ENCODE data around the gene PLEKHH3. TPM values are rescaled to one million over a fixed set of nuclear protein-coding genes. Genes with fewer than 3 reads are reported as not detected.

PLEKHH3 gene
- total and polyA plus RNA-seq, 4 donors = 4.2 to 10.3 (median 7.9) TPM

DNA sequence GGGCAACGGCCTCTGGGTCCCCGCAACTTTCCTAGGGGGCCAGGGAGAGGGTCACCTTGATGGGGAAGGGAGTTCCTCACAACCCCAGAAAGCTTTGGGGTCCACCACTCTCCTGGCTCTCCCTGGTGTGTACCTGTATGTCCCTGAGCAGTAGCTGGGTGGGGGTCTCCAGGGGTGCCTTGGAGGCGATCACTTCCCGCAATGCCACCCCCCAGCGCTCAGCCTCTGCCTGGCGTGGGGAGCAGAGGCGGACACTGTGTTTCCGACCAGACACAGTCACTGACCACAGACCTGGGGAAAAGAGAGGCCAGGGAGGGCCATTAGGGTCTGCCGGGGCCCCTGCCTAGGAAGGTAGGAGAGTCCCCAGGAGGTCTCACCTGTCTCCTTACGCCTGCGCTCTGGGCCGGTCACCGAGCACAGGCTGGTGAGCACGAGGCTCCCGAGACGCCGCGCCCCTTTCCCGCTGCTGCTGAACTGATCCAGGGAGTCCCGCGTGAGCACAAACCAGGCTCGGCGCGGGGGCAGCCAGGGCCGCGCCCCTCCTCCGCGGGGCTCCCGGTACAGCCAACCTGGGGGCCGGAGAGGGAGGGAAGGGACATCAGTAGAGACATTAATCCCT is 3.4 kb downstream of the PLEKHH3 start:
- no peaks in the 10 kb centered on the region for H3K27me3 ChIP-seq (ENCODE audit: control insufficient read depth in 4 of 4, insufficient read depth in 4 of 4, low read length in 3 of 4)
- H3K9ac ChIP-seq (ENCODE audit: low read depth in 1 of 2, low read length in 2 of 2) = no peak overlapping the region
- 75% methylated on average over 30 of the region's 30 CpGs for WGBS
- peaks cover 6 to 24% (median 12%) of the 10 kb centered on the region in 4 donors for H3K36me3 ChIP-seq (ENCODE audit: control insufficient read depth in 4 of 4, insufficient read depth in 3 of 4, low read depth in 1 of 4, low read length in 3 of 4)
- no peak for DNase-seq (ENCODE audit: low spot score)
- no peak for TF ChIP-seq HNF4G (IDR thresholded peaks at IDR 0.05)
- TF ChIP-seq, protein P1, sequence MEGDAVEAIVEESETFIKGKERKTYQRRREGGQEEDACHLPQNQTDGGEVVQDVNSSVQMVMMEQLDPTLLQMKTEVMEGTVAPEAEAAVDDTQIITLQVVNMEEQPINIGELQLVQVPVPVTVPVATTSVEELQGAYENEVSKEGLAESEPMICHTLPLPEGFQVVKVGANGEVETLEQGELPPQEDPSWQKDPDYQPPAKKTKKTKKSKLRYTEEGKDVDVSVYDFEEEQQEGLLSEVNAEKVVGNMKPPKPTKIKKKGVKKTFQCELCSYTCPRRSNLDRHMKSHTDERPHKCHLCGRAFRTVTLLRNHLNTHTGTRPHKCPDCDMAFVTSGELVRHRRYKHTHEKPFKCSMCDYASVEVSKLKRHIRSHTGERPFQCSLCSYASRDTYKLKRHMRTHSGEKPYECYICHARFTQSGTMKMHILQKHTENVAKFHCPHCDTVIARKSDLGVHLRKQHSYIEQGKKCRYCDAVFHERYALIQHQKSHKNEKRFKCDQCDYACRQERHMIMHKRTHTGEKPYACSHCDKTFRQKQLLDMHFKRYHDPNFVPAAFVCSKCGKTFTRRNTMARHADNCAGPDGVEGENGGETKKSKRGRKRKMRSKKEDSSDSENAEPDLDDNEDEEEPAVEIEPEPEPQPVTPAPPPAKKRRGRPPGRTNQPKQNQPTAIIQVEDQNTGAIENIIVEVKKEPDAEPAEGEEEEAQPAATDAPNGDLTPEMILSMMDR (IDR thresholded peaks at IDR 0.05; ENCODE audit: low read depth, low read length, missing input control) = no peak
- TF ChIP-seq, protein P2, sequence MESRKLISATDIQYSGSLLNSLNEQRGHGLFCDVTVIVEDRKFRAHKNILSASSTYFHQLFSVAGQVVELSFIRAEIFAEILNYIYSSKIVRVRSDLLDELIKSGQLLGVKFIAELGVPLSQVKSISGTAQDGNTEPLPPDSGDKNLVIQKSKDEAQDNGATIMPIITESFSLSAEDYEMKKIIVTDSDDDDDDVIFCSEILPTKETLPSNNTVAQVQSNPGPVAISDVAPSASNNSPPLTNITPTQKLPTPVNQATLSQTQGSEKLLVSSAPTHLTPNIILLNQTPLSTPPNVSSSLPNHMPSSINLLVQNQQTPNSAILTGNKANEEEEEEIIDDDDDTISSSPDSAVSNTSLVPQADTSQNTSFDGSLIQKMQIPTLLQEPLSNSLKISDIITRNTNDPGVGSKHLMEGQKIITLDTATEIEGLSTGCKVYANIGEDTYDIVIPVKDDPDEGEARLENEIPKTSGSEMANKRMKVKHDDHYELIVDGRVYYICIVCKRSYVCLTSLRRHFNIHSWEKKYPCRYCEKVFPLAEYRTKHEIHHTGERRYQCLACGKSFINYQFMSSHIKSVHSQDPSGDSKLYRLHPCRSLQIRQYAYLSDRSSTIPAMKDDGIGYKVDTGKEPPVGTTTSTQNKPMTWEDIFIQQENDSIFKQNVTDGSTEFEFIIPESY (IDR thresholded peaks at IDR 0.05) = no peak
- TF ChIP-seq, protein P3, sequence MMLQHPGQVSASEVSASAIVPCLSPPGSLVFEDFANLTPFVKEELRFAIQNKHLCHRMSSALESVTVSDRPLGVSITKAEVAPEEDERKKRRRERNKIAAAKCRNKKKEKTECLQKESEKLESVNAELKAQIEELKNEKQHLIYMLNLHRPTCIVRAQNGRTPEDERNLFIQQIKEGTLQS (IDR thresholded peaks at IDR 0.05) = no peak
- TF ChIP-seq EGR1 (IDR thresholded peaks at IDR 0.05; ENCODE audit: low read depth in 2 of 2) = no peak
- TF ChIP-seq, protein P4, sequence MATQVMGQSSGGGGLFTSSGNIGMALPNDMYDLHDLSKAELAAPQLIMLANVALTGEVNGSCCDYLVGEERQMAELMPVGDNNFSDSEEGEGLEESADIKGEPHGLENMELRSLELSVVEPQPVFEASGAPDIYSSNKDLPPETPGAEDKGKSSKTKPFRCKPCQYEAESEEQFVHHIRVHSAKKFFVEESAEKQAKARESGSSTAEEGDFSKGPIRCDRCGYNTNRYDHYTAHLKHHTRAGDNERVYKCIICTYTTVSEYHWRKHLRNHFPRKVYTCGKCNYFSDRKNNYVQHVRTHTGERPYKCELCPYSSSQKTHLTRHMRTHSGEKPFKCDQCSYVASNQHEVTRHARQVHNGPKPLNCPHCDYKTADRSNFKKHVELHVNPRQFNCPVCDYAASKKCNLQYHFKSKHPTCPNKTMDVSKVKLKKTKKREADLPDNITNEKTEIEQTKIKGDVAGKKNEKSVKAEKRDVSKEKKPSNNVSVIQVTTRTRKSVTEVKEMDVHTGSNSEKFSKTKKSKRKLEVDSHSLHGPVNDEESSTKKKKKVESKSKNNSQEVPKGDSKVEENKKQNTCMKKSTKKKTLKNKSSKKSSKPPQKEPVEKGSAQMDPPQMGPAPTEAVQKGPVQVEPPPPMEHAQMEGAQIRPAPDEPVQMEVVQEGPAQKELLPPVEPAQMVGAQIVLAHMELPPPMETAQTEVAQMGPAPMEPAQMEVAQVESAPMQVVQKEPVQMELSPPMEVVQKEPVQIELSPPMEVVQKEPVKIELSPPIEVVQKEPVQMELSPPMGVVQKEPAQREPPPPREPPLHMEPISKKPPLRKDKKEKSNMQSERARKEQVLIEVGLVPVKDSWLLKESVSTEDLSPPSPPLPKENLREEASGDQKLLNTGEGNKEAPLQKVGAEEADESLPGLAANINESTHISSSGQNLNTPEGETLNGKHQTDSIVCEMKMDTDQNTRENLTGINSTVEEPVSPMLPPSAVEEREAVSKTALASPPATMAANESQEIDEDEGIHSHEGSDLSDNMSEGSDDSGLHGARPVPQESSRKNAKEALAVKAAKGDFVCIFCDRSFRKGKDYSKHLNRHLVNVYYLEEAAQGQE (IDR thresholded peaks at IDR 0.05) = no peak
- no peak for TF ChIP-seq SP1 (IDR thresholded peaks at IDR 0.05)
- TF ChIP-seq RAD21 (IDR thresholded peaks at IDR 0.05) = no peak
- no peak for TF ChIP-seq FOXA1 (IDR thresholded peaks at IDR 0.05)
- no peak for TF ChIP-seq NR2F2 (IDR thresholded peaks at IDR 0.05)
- TF ChIP-seq YY1 (IDR thresholded peaks at IDR 0.05) = no peak
- no peaks in the 10 kb centered on the region for H3K9me3 ChIP-seq (ENCODE audit: control insufficient read depth in 4 of 4, low read length in 3 of 4)
- peaks cover 13 to 55% (median 18%) of the 10 kb centered on the region in 4 donors for H3K4me1 ChIP-seq (ENCODE audit: control insufficient read depth in 4 of 4, insufficient read depth in 4 of 4, low read length in 3 of 4)
- no peak overlapping the region for H3K4me3 ChIP-seq (ENCODE audit: low read depth in 1 of 3, low read length in 3 of 3)
- H3K27ac ChIP-seq (ENCODE audit: low read depth in 1 of 2, low read length in 2 of 2) = peak overlapping the region in 1 of 2 donors; percentile 4

DNA sequence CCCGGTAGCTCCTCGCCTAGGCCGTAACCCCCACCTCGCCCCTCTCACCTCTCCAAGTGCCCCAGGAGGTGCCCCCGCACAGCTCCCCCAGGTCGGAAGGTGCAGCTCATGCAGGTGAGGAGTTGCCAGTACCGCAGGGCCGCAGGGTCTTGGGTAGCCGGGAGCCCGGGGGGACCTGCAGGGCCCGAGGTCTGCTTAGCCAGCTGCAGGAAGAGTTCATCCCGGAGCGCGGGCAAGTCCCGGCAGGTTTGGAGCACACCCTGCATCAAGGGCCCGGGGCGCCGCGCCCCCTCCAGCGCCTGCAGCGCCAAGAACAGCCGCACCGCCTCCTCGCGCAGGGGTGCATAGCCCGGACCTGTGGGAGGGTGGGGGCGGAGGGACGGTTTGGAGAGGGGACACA is 4.8 kb downstream of the PLEKHH3 start:
- H3K27me3 ChIP-seq (ENCODE audit: control insufficient read depth in 4 of 4, insufficient read depth in 4 of 4, low read length in 3 of 4) = no peaks in the 10 kb centered on the region
- H3K4me3 ChIP-seq (ENCODE audit: low read depth in 1 of 3, low read length in 3 of 3) = no peak overlapping the region
- no peak for DNase-seq (ENCODE audit: low spot score)
- no peak overlapping the region for H3K27ac ChIP-seq (ENCODE audit: low read depth in 1 of 2, low read length in 2 of 2)
- peaks cover 18 to 58% (median 23%) of the 10 kb centered on the region in 4 donors for H3K4me1 ChIP-seq (ENCODE audit: control insufficient read depth in 4 of 4, insufficient read depth in 4 of 4, low read length in 3 of 4)
- H3K36me3 ChIP-seq (ENCODE audit: control insufficient read depth in 4 of 4, insufficient read depth in 3 of 4, low read depth in 1 of 4, low read length in 3 of 4) = peaks cover 6 to 24% (median 14%) of the 10 kb centered on the region in 4 donors
- H3K9ac ChIP-seq (ENCODE audit: low read depth in 1 of 2, low read length in 2 of 2) = no peak overlapping the region
- no peaks in the 10 kb centered on the region for H3K9me3 ChIP-seq (ENCODE audit: control insufficient read depth in 4 of 4, low read length in 3 of 4)
- WGBS = 90% methylated on average over 28 of the region's 28 CpGs
- TF ChIP-seq FOXA1 (IDR thresholded peaks at IDR 0.05) (no peak), RAD21 (IDR thresholded peaks at IDR 0.05) (no peak), NR2F2 (IDR thresholded peaks at IDR 0.05) (no peak), SP1 (IDR thresholded peaks at IDR 0.05) (no peak), YY1 (IDR thresholded peaks at IDR 0.05) (no peak), HNF4G (IDR thresholded peaks at IDR 0.05) (no peak), TAF1 (conservative IDR thresholded peaks at IDR 0.05) (no peak)
- TF ChIP-seq, protein P2 (IDR thresholded peaks at IDR 0.05) = no peak
- TF ChIP-seq, protein P5, sequence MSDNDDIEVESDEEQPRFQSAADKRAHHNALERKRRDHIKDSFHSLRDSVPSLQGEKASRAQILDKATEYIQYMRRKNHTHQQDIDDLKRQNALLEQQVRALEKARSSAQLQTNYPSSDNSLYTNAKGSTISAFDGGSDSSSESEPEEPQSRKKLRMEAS (IDR thresholded peaks at IDR 0.05) = no peak
- TF ChIP-seq, protein P1 (IDR thresholded peaks at IDR 0.05; ENCODE audit: low read depth, low read length, missing input control) = no peak
- TF ChIP-seq, protein P4 (IDR thresholded peaks at IDR 0.05) = no peak
